Peyer's patch (tissue), 4 donors: ENCODE measurements around the gene PPIA. TPM values are rescaled to one million over a fixed set of nuclear protein-coding genes. Genes with fewer than 3 reads are reported as not detected.

Source experiments
- DNase-seq, 3 donors: peaks; one replicate each; pipeline ENCODE4 v3.0.0-alpha.2; 2017 to 2019
- H3K27ac ChIP-seq, 4 donors: fragments of 200-600 bp; sonication (generic); one replicate each; pipeline ENCODE4 v1.5.1; 2016 to 2019
- H3K27me3 ChIP-seq, 2 donors: fragments of 200-600 bp; sonication (generic); one replicate each; pipeline ENCODE4 v1.5.1; 2019
- H3K36me3 ChIP-seq, 3 donors: fragments of 200-600 bp; sonication (generic); one replicate each; pipeline ENCODE4 v1.5.1; 2016 to 2019
- H3K4me1 ChIP-seq, 4 donors: fragments of 200-600 bp; sonication (generic); one replicate each; pipeline ENCODE4 v1.5.1; 2016 to 2019
- H3K4me3 ChIP-seq, 4 donors: fragments of 200-600 bp; sonication (generic); 1 replicate in 3 of 4; 2 replicates in 1 of 4; pipeline ENCODE4 v1.5.1; 2016 to 2019; ENCODE audit warnings: mild to moderate bottlenecking in 1 of 4
- H3K9me3 ChIP-seq, 4 donors: fragments of 200-600 bp; sonication (generic); one replicate each; pipeline ENCODE4 v1.5.1; 2016 to 2019; ENCODE audit warnings: mild to moderate bottlenecking in 1 of 4
- POLR2A ChIP-seq, 2 donors: fragments of 450-650 bp; IDR thresholded peaks; one replicate each; pipeline ENCODE4 v1.5.1; 2017; ENCODE audit warnings: antibody characterized with exemption in 2 of 2, mild to moderate bottlenecking in 2 of 2, moderate library complexity in 2 of 2
- total RNA-seq, 4 donors: library from RNA; depleted of rRNA; stranded (reverse); fragments of >200 nt; gene quantifications; one replicate each; pipeline ENCODE4 v1.1.0, GENCODE V29; 2016
- TF ChIP-seq, protein P1 (sequence below), 6 experiments: fragments of 450-650 bp in 4 of 6; fragments of 200-600 bp in 2 of 6; sonication (generic) in 1 of 6; IDR thresholded peaks; one replicate each; pipeline ENCODE4 v1.5.1; 2017 to 2019; ENCODE audit warnings: antibody characterized with exemption in 6 of 6, mild to moderate bottlenecking in 3 of 6, moderate library complexity in 1 of 6

The PPIA gene
- total RNA-seq, 4 donors from 2014 or later = 565 to 1,018 (median 894) TPM

DNA sequence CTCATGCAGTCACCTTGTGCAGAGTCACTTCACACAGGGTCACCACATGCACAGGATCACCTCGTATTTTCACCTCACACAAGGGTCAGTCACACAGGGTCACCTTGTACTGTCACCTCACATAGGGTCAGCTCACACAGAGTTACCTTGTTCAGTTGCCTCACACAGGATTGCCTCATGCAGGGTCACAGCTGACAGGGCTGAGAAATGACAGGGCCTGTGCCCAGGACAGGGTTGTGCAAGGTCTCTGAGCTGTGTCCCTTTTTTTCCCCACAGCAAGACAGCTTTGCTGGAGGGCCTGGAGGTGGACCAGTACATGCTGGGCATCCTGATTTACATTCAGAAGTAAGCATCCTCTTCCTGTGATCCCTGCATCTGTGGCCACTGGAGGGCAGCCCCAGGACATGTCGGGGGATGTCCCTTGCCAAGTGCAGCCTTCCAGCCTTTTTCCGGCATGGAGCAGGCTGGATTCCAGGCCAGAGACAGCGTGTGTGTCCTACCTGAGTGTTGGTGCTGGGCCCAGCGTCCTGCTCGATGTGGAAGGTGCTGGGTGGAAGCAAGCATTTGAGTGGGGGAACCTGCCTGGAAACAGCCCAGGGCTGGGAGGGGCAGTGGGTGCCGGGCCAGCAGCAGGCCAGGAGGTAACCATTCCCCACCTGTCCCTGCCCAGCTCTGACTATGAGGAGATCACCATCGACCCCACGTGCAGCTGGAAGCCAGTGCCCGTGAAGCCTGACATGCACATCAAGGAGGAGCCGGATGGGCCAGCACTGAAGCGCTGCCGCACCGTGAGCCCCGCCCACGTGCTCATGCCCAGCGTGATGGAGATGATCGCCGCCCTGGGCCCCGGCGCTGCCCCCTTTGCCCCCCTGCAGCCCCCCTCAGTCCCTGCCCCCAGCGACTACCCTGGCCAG, 31.6 kb upstream of the PPIA start:
- peaks cover 0 to 78% (median 0%) of the 10 kb centered on the region in 3 donors for H3K36me3 ChIP-seq
- no peaks in the 10 kb centered on the region for H3K9me3 ChIP-seq
- peaks cover 0 to 37% (median 8%) of the 10 kb centered on the region in 4 donors for H3K4me1 ChIP-seq
- TF ChIP-seq, protein P1, sequence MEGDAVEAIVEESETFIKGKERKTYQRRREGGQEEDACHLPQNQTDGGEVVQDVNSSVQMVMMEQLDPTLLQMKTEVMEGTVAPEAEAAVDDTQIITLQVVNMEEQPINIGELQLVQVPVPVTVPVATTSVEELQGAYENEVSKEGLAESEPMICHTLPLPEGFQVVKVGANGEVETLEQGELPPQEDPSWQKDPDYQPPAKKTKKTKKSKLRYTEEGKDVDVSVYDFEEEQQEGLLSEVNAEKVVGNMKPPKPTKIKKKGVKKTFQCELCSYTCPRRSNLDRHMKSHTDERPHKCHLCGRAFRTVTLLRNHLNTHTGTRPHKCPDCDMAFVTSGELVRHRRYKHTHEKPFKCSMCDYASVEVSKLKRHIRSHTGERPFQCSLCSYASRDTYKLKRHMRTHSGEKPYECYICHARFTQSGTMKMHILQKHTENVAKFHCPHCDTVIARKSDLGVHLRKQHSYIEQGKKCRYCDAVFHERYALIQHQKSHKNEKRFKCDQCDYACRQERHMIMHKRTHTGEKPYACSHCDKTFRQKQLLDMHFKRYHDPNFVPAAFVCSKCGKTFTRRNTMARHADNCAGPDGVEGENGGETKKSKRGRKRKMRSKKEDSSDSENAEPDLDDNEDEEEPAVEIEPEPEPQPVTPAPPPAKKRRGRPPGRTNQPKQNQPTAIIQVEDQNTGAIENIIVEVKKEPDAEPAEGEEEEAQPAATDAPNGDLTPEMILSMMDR (IDR thresholded peaks at IDR 0.05) = no peak
- no peak for TF ChIP-seq POLR2A (IDR thresholded peaks at IDR 0.05)
- DNase-seq = no peak
- H3K27ac ChIP-seq = no peak overlapping the region
- no peaks in the 10 kb centered on the region for H3K27me3 ChIP-seq
- H3K4me3 ChIP-seq = no peak overlapping the region

GRCh38 chr7:44765579-44766415, 30.7 kb upstream of the PPIA start:
- H3K36me3 ChIP-seq = peaks cover 0 to 69% (median 0%) of the 10 kb centered on the region in 3 donors
- no peak for DNase-seq
- no peak overlapping the region for H3K27ac ChIP-seq
- H3K9me3 ChIP-seq = no peaks in the 10 kb centered on the region
- no peak overlapping the region for H3K4me3 ChIP-seq
- TF ChIP-seq, protein P1 (IDR thresholded peaks at IDR 0.05) = no peak
- no peak for TF ChIP-seq POLR2A (IDR thresholded peaks at IDR 0.05)
- no peaks in the 10 kb centered on the region for H3K27me3 ChIP-seq
- H3K4me1 ChIP-seq = peaks cover 0 to 40% (median 14%) of the 10 kb centered on the region in 4 donors

GRCh38 chr7:44766416-44766801, 30.1 kb upstream of the PPIA start:
- TF ChIP-seq POLR2A (IDR thresholded peaks at IDR 0.05) = no peak
- TF ChIP-seq, protein P1 (IDR thresholded peaks at IDR 0.05) = no peak
- no peak overlapping the region for H3K4me3 ChIP-seq
- H3K9me3 ChIP-seq = no peaks in the 10 kb centered on the region
- peaks cover 0 to 63% (median 0%) of the 10 kb centered on the region in 3 donors for H3K36me3 ChIP-seq
- peaks cover 0 to 40% (median 15%) of the 10 kb centered on the region in 4 donors for H3K4me1 ChIP-seq
- H3K27ac ChIP-seq = no peak overlapping the region
- no peak for DNase-seq
- H3K27me3 ChIP-seq = no peaks in the 10 kb centered on the region

GRCh38 chr7:44767134-44767911, 29.2 kb upstream of the PPIA start:
- no peak for TF ChIP-seq POLR2A (IDR thresholded peaks at IDR 0.05)
- TF ChIP-seq, protein P1 (IDR thresholded peaks at IDR 0.05) = no peak
- no peaks in the 10 kb centered on the region for H3K9me3 ChIP-seq
- H3K27me3 ChIP-seq = no peaks in the 10 kb centered on the region
- H3K36me3 ChIP-seq = peaks cover 0 to 55% (median 0%) of the 10 kb centered on the region in 3 donors
- H3K4me3 ChIP-seq = no peak overlapping the region
- DNase-seq = peak in 1 of 3 donors; percentile 47
- H3K4me1 ChIP-seq = peaks cover 0 to 35% (median 15%) of the 10 kb centered on the region in 4 donors
- H3K27ac ChIP-seq = peak overlapping the region; percentile 11 to 67 (median 34)
